Measurements from ENCODE around the gene OTUD5. TPM values are rescaled to one million over a fixed set of nuclear protein-coding genes. Genes with fewer than 3 reads are reported as not detected.
A peak's percentile ranks its signal among the peaks of the same experiment; 100 is the strongest.

OTUD5 gene
- total RNA-seq, 1 experiment from 2014 or later, result 62.5 TPM

GRCh38 chrX:48914593-48915493, 42.6 kb downstream of the OTUD5 start:
- H3K4me2 ChIP-seq (ENCODE audit: insufficient read depth, insufficient read length, low read length), result peak overlapping the region; percentile 87
- no peak overlapping the region for H2BK20ac ChIP-seq (ENCODE audit: low read depth, low read length, poor library complexity, severe bottlenecking)
- no peak overlapping the region for H2BK15ac ChIP-seq (ENCODE audit: low read depth, low read length)
- no peak for TF ChIP-seq CTCF (conservative IDR thresholded peaks at IDR 0.05)
- Mint-ChIP-seq H3K4me1 (peaks cover 19 to 47% of the 10 kb centered on the region in 2 experiments), H3K36me3 (ENCODE audit: insufficient read depth in 1 of 3, low read depth in 3 of 3) (peaks cover 54 to 64% (median 61%) of the 10 kb centered on the region in 3 experiments), H3K27me3 (ENCODE audit: low read depth) (peaks cover 7% of the 10 kb centered on the region), H3K27ac (peak overlapping the region in 1 of 3 experiments; percentile 81; a peak in 2 of 7 replicates), H3K4me3 (peak overlapping the region; percentile 25 to 65), H3K9me3 (peaks cover 76% of the 10 kb centered on the region in 2 experiments)
- peaks cover 2% of the 10 kb centered on the region for H4K20me1 ChIP-seq (ENCODE audit: control insufficient read depth, insufficient read depth, insufficient read length)
- H3K27me3 ChIP-seq (ENCODE audit: insufficient read depth, low read length), result no peaks in the 10 kb centered on the region
- peak overlapping the region; percentile 24 for H3K27ac ChIP-seq (ENCODE audit: insufficient read length, low read depth, low read length)
- H3K56ac ChIP-seq (ENCODE audit: insufficient read length, low read depth, low read length), result no peak overlapping the region
- peak overlapping the region; percentile 2 for H3K9ac ChIP-seq (ENCODE audit: extremely low read depth, insufficient read length, low read length)
- peaks cover 4% of the 10 kb centered on the region for H3K79me1 ChIP-seq (ENCODE audit: insufficient read depth, low read depth, low read length, poor library complexity, severe bottlenecking)
- no peak overlapping the region for H2AK5ac ChIP-seq (ENCODE audit: insufficient read length, low read length)
- H2AFZ ChIP-seq (ENCODE audit: low read length), result no peak overlapping the region
- no peak overlapping the region for H3T11ph ChIP-seq (ENCODE audit: low read length)
- H2BK12ac ChIP-seq (ENCODE audit: insufficient read length, low read depth, low read length), result no peak overlapping the region
- WGBS (ENCODE audit: extremely low coverage, insufficient read length, low lambda C conversion rate), result no CpG with 5 or more reads among the region's 13 CpGs
- H3K23me2 ChIP-seq (ENCODE audit: insufficient read length, low read depth, low read length, poor library complexity, severe bottlenecking), result no peaks in the 10 kb centered on the region
- H4K5ac ChIP-seq (ENCODE audit: insufficient read length, low read depth, low read length), result no peak overlapping the region
- no peaks in the 10 kb centered on the region for H3K9me3 ChIP-seq (ENCODE audit: control insufficient read depth, low read depth, low read length)
- H3K14ac ChIP-seq (ENCODE audit: insufficient read depth, low read length), result no peak overlapping the region
- no peak overlapping the region for H3K18ac ChIP-seq (ENCODE audit: insufficient read length, low read depth, low read length)
- no peak overlapping the region for H2BK5ac ChIP-seq (ENCODE audit: insufficient read length, low read length)
- peaks cover 1% of the 10 kb centered on the region; the same call in 1 of the 2 replicates for H3K4me1 ChIP-seq (ENCODE audit: insufficient read depth, low read length)
- H3K79me2 ChIP-seq (ENCODE audit: insufficient read depth, low read length), result peaks cover 26% of the 10 kb centered on the region
- H3K4ac ChIP-seq (ENCODE audit: low read depth, low read length), result no peak overlapping the region
- H3K23ac ChIP-seq (ENCODE audit: insufficient read length, low read depth, low read length), result no peak overlapping the region
- H4K91ac ChIP-seq (ENCODE audit: insufficient read length, low read depth, low read length), result no peak overlapping the region
- no peak overlapping the region for H2BK120ac ChIP-seq (ENCODE audit: low read depth, low read length, poor library complexity, severe bottlenecking)
- no peak overlapping the region for H4K8ac ChIP-seq (replicated peaks; ENCODE audit: insufficient read length, low read depth, low read length)
- no peak for DNase-seq
